Tibial nerve (tissue), 4 donors: Measurements from ENCODE around the gene YIF1A. TPM values are rescaled to one million over a fixed set of nuclear protein-coding genes. Genes with fewer than 3 reads are reported as not detected.

ENCODE experiments used
- DNase-seq, 2 donors: peaks; one replicate each; pipeline ENCODE4 v3.0.0-alpha.2; 2019; ENCODE audit warnings: low spot score in 2 of 2
- H3K27ac ChIP-seq, 4 donors: fragments of 200-600 bp; sonication (generic) in 3 of 4; one replicate each; pipeline ENCODE4 v1.5.1; 2017 to 2019; ENCODE audit warnings: mild to moderate bottlenecking in 1 of 4
- H3K27me3 ChIP-seq, 2 donors: fragments of 200-600 bp; sonication (generic) in 1 of 2; one replicate each; pipeline versions ENCODE4 v1.5.1 to v1.6.0; 2017 to 2019
- H3K36me3 ChIP-seq, 3 donors: fragments of 200-600 bp; sonication (generic); one replicate each; pipeline ENCODE4 v1.5.1; 2018 to 2019
- H3K4me1 ChIP-seq, 4 donors: fragments of 200-600 bp; sonication (generic) in 3 of 4; one replicate each; pipeline ENCODE4 v1.5.1; 2017 to 2019
- H3K4me3 ChIP-seq, 4 donors: fragments of 200-600 bp; sonication (generic) in 3 of 4; one replicate each; pipeline ENCODE4 v1.5.1; 2017 to 2019; ENCODE audit warnings: mild to moderate bottlenecking in 1 of 4, moderate library complexity in 1 of 4
- H3K9me3 ChIP-seq, 4 donors: fragments of 200-600 bp; sonication (generic) in 3 of 4; one replicate each; pipeline ENCODE4 v1.5.1; 2017 to 2019
- CTCF ChIP-seq, 5 experiments: fragments of 200-600 bp in 3 of 5; fragments of 450-650 bp in 2 of 5; sonication (generic) in 3 of 5; IDR thresholded peaks; one replicate each; pipeline ENCODE4 v1.5.1; 2016 to 2019; ENCODE audit warnings: antibody characterized with exemption in 5 of 5, mild to moderate bottlenecking in 3 of 5, moderate library complexity in 2 of 5
- EP300 ChIP-seq, 2 donors: sonication (generic); formaldehyde crosslinking; IDR thresholded peaks; one replicate each; pipeline ENCODE4 v1.6.1; 2017; ENCODE audit warnings: antibody characterized with exemption in 2 of 2, mild to moderate bottlenecking in 1 of 2
- POLR2A ChIP-seq, 2 donors: fragments of 450-650 bp; IDR thresholded peaks; one replicate each; pipeline ENCODE4 v1.6.1; 2017; ENCODE audit warnings: antibody characterized with exemption in 2 of 2, mild to moderate bottlenecking in 2 of 2, moderate library complexity in 2 of 2
- WGBS, 2 donors: methylation state at CpG; one replicate each; pipeline ENCODE4 v1.1.5; 2018; 5-methylcytosine and 5-hydroxymethylcytosine counted together
- total RNA-seq, 4 donors: library from RNA; depleted of rRNA; stranded (reverse); fragments of >200 nt; gene quantifications; one replicate each; pipeline ENCODE4 v1.1.0, GENCODE V29; 2016

YIF1A gene
- total RNA-seq, 4 donors from 2014 or later = 76.0 to 143 (median 90.6) TPM

- Histone ChIP-seq H3K4me1 (peaks cover 0 to 48% (median 37%) of the 10 kb centered on the region in 4 donors), H3K9me3 (no peaks in the 10 kb centered on the region), H3K27me3 (no peaks in the 10 kb centered on the region), H3K4me3 (no peak overlapping the region), H3K36me3 (peaks cover 0 to 40% (median 4%) of the 10 kb centered on the region in 3 donors), H3K27ac (no peak overlapping the region)
- TF ChIP-seq EP300 (IDR thresholded peaks at IDR 0.05) = no peak
- no peak for TF ChIP-seq POLR2A (IDR thresholded peaks at IDR 0.05)
- no peak for TF ChIP-seq CTCF (IDR thresholded peaks at IDR 0.05)
- no peak for DNase-seq
- WGBS, 2 donors = 78 to 82% methylated on average over 18 of the region's 18 CpGs
Observed at GRCh38 chr11:66332371-66333219, 43.7 kb upstream of the YIF1A start.

DNA sequence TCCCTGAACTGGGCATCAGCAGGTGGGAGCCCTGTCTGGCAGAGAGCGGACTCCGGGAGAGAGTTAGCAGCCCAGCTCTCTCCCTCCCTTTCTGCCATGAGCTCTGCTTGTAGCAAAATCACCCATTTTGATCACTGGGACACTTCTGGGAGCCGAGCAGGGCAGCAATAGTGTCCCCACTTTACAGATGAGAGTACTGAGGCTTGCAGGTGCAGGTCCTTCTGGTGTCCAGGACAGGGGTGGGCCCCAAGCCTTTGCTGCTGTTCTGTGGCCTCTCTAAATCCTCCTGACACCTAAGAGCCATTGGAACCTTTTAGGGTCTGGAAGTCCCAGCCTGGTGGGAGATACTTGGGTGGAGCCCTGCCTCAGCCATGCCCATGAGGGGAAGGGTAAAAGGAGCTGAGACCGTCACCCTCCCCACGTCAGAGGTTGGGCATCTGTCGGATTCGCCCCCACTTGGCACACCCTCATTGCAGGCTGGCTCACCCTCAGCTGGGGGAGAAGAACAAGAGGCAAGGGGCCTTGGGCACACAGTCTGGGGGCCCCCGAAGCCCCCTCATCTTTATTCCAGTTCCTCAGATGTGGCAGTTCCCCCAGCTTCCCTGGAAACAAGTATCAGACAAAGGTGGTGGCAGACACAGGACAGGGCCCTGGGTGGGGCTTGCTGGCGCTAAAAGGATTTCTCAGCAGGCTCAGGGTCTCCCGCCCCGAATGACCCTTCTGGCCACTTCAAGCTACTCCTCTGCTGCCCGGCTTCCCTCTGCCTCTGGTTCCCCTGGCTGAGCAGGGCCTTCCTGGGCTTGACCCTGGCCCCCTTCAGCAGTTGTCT, 42.8 kb upstream of the YIF1A start:
- no peak for DNase-seq
- Histone ChIP-seq H3K4me1 (peaks cover 0 to 51% (median 41%) of the 10 kb centered on the region in 4 donors), H3K27me3 (no peaks in the 10 kb centered on the region), H3K36me3 (peaks cover 0 to 36% (median 0%) of the 10 kb centered on the region in 3 donors), H3K4me3 (no peak overlapping the region), H3K9me3 (no peaks in the 10 kb centered on the region), H3K27ac (no peak overlapping the region)
- no peak for TF ChIP-seq POLR2A (IDR thresholded peaks at IDR 0.05)
- no peak for TF ChIP-seq EP300 (IDR thresholded peaks at IDR 0.05)
- TF ChIP-seq CTCF (IDR thresholded peaks at IDR 0.05) = no peak
- 84 to 94% methylated on average over 11 of the region's 12 CpGs for WGBS, 2 donors

GRCh38 chr11:66330931-66331330, 42.0 kb upstream of the YIF1A start:
- Histone ChIP-seq H3K36me3 (peaks cover 0 to 36% (median 0%) of the 10 kb centered on the region in 3 donors), H3K4me3 (no peak overlapping the region), H3K4me1 (peaks cover 0 to 51% (median 41%) of the 10 kb centered on the region in 4 donors), H3K9me3 (no peaks in the 10 kb centered on the region), H3K27ac (no peak overlapping the region), H3K27me3 (no peaks in the 10 kb centered on the region)
- WGBS, 2 donors = 38 to 52% methylated on average over 8 to 10 of the region's 10 CpGs
- DNase-seq = no peak
- TF ChIP-seq EP300 (IDR thresholded peaks at IDR 0.05) (no peak), POLR2A (IDR thresholded peaks at IDR 0.05) (no peak), CTCF (IDR thresholded peaks at IDR 0.05) (no peak)

- Histone ChIP-seq H3K4me3 (no peak overlapping the region), H3K36me3 (peaks cover 0 to 30% (median 0%) of the 10 kb centered on the region in 3 donors), H3K27me3 (no peaks in the 10 kb centered on the region), H3K9me3 (no peaks in the 10 kb centered on the region), H3K4me1 (peaks cover 0 to 51% (median 33%) of the 10 kb centered on the region in 4 donors), H3K27ac (no peak overlapping the region)
- 89% methylated on average over 2 to 3 of the region's 3 CpGs for WGBS, 2 donors
- DNase-seq = no peak
- TF ChIP-seq POLR2A (IDR thresholded peaks at IDR 0.05) (no peak), CTCF (IDR thresholded peaks at IDR 0.05) (no peak), EP300 (IDR thresholded peaks at IDR 0.05) (no peak)
Observed at GRCh38 chr11:66329165-66329673, 40.3 kb upstream of the YIF1A start.
